Liver (tissue), 9 donors: ENCODE results near the gene HACD2. TPM values are rescaled to one million over a fixed set of nuclear protein-coding genes. Genes with fewer than 3 reads are reported as not detected.

ENCODE experiments used
- DNase-seq: peaks from one replicate; pipeline ENCODE4 v3.0.0-alpha.2; 2017; ENCODE audit warnings: low spot score
- H3K27ac ChIP-seq, 2 donors: one replicate each; pipeline ENCODE4 v1.7.0; 2013; ENCODE audit warnings: inconsistent platforms in 2 of 2, low read length in 2 of 2, control low read depth in 1 of 2, low read depth in 1 of 2, mild to moderate bottlenecking in 1 of 2
- H3K27me3 ChIP-seq, 4 donors: one replicate each; pipeline versions ENCODE4 v1.6.1 to v1.7.0; 2013; ENCODE audit warnings: low read length in 3 of 4, inconsistent platforms in 1 of 4, mild to moderate bottlenecking in 1 of 4, moderate library complexity in 1 of 4; ENCODE audit not compliant: control insufficient read depth in 4 of 4, insufficient read depth in 4 of 4
- H3K36me3 ChIP-seq, 4 donors: one replicate each; pipeline versions ENCODE4 v1.6.1 to v1.7.0; 2013; ENCODE audit warnings: low read length in 3 of 4, mild to moderate bottlenecking in 3 of 4, low read depth in 1 of 4, moderate library complexity in 1 of 4; ENCODE audit not compliant: control insufficient read depth in 4 of 4, insufficient read depth in 3 of 4
- H3K4me1 ChIP-seq, 4 donors: one replicate each; pipeline versions ENCODE4 v1.6.1 to v1.7.0; 2013; ENCODE audit warnings: low read length in 3 of 4, mild to moderate bottlenecking in 3 of 4, moderate library complexity in 1 of 4; ENCODE audit not compliant: control insufficient read depth in 4 of 4, insufficient read depth in 4 of 4
- H3K4me3 ChIP-seq, 3 donors: one replicate each; pipeline versions ENCODE4 v1.6.1 to v1.7.0; 2013; ENCODE audit warnings: low read length in 3 of 3, control low read depth in 1 of 3, low read depth in 1 of 3, mild to moderate bottlenecking in 1 of 3
- H3K9ac ChIP-seq, 2 donors: one replicate each; pipeline ENCODE4 v1.7.0; 2013; ENCODE audit warnings: low read length in 2 of 2, mild to moderate bottlenecking in 2 of 2, moderate library complexity in 2 of 2, control low read depth in 1 of 2, low read depth in 1 of 2
- H3K9me3 ChIP-seq, 4 donors: one replicate each; pipeline versions ENCODE4 v1.6.1 to v1.7.0; 2013; ENCODE audit warnings: low read length in 3 of 4; ENCODE audit not compliant: control insufficient read depth in 4 of 4
- FOXA1 ChIP-seq: IDR thresholded peaks from 2 replicates; pipeline ENCODE4 v1.6.1; 2016; ENCODE audit warnings: antibody characterized with exemption
- FOXA2 ChIP-seq: IDR thresholded peaks from 2 replicates; pipeline ENCODE4 v1.6.1; 2016; ENCODE audit warnings: antibody characterized with exemption
- GABPA ChIP-seq, 2 donors: IDR thresholded peaks in 1 of 2; conservative IDR thresholded peaks in 1 of 2; 2 replicates each; pipeline ENCODE4 v1.6.1; 2016; ENCODE audit warnings: antibody characterized with exemption in 2 of 2, mild to moderate bottlenecking in 1 of 2, moderate library complexity in 1 of 2
- HNF4A ChIP-seq, 2 donors: conservative IDR thresholded peaks; 2 replicates each; pipeline ENCODE4 v1.6.1; 2016; ENCODE audit warnings: antibody characterized with exemption in 2 of 2, mild to moderate bottlenecking in 2 of 2
- HNF4G ChIP-seq: IDR thresholded peaks from 2 replicates; pipeline ENCODE4 v1.6.1; 2016; ENCODE audit warnings: antibody characterized with exemption
- JUND ChIP-seq, 2 donors: IDR thresholded peaks; 2 replicates each; pipeline ENCODE4 v1.6.1; 2016; ENCODE audit warnings: antibody characterized with exemption in 2 of 2
- NR2F2 ChIP-seq: IDR thresholded peaks from 2 replicates; pipeline ENCODE4 v1.6.1; 2016; ENCODE audit warnings: antibody characterized with exemption
- RAD21 ChIP-seq, 2 donors: IDR thresholded peaks; 2 replicates each; pipeline ENCODE4 v1.6.1; 2016; ENCODE audit warnings: antibody characterized with exemption in 2 of 2, mild to moderate bottlenecking in 2 of 2
- RXRA ChIP-seq, 2 donors: IDR thresholded peaks; 2 replicates each; pipeline ENCODE4 v1.6.1; 2017 to 2018; ENCODE audit warnings: antibody characterized with exemption in 2 of 2, mild to moderate bottlenecking in 1 of 2
- SP1 ChIP-seq: IDR thresholded peaks from 2 replicates; pipeline ENCODE4 v1.6.1; 2018; ENCODE audit warnings: antibody characterized with exemption, mild to moderate bottlenecking
- TAF1 ChIP-seq: conservative IDR thresholded peaks from 2 replicates; pipeline ENCODE4 v1.6.1; 2016; ENCODE audit warnings: antibody characterized with exemption, mild to moderate bottlenecking
- YY1 ChIP-seq: IDR thresholded peaks from 2 replicates; pipeline ENCODE4 v1.6.1; 2016; ENCODE audit warnings: antibody characterized with exemption, mild to moderate bottlenecking
- WGBS: extraction: QIAGEN DNeasy Blood & Tissue Kit; methylation state at CpG from one replicate; pipeline ENCODE4 v1.1.7; 2013; 5-methylcytosine and 5-hydroxymethylcytosine counted together
- polyA plus RNA-seq, 2 donors: library from polyadenylated mRNA; stranded (reverse) in 1 of 2; unstranded in 1 of 2; fragments of 200-250 nt in 1 of 2; fragments of >200 nt in 1 of 2; fragmentation: Nextera tagmentation in 1 of 2; extraction: Ambion mirVana in 1 of 2; gene quantifications; one replicate each; pipeline versions ENCODE4 v1.2.1 to v1.2.3, GENCODE V29; 2013 to 2015
- total RNA-seq, 2 donors: library from RNA; depleted of rRNA; stranded (reverse); fragments of >200 nt; gene quantifications; one replicate each; pipeline ENCODE4 v1.2.3, GENCODE V29; 2014
- TF ChIP-seq, protein P1 (sequence below): IDR thresholded peaks from 2 replicates; pipeline ENCODE4 v1.6.1; 2016; ENCODE audit warnings: antibody characterized with exemption
- TF ChIP-seq, protein P2 (sequence below): IDR thresholded peaks from 2 replicates; pipeline ENCODE4 v1.6.1; 2016; ENCODE audit warnings: antibody characterized with exemption
- TF ChIP-seq, protein P3 (sequence below): fragments of 150-350 bp; IDR thresholded peaks from 2 replicates; pipeline ENCODE4 v1.5.1; 2017; ENCODE audit warnings: improper control_type of control experiment, low read depth, low read length; ENCODE audit not compliant: missing input control
- donor health status: healthy.
- donor health status: healthy.
- donor health status: healthy.
- donor health status: healthy.
- donor health status: healthy.

HACD2 gene
- total and polyA plus RNA-seq, 4 donors, result 14.8 to 45.2 (median 25.2) TPM

DNA sequence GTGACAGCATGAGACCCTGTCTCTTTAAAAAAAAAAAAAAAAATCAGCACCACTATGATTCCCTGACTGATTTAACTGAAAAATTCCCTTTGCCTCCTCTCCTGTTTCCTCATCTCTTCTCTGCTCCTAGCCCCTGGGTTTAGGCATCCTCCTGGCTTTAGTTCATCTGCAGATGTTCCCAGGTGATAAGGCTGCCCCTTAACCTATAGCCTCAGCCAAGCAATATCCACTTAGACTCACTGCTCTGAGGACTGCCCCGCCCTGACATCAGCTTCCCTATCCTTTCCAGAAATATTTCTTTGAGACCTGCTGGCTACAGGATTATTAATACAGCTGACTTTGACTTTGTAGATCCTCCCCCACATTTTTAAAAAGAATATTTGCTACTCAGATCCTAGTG lies 39.4 kb upstream of the HACD2 start:
- Histone ChIP-seq H3K4me3 (no peak overlapping the region), H3K9ac (no peak overlapping the region), H3K4me1 (peaks cover 0 to 12% (median 5%) of the 10 kb centered on the region in 4 donors), H3K27me3 (no peaks in the 10 kb centered on the region), H3K36me3 (peaks cover 4 to 40% (median 22%) of the 10 kb centered on the region in 4 donors), H3K27ac (no peak overlapping the region), H3K9me3 (no peaks in the 10 kb centered on the region)
- no peak for TF ChIP-seq FOXA1
- TF ChIP-seq, protein P1, sequence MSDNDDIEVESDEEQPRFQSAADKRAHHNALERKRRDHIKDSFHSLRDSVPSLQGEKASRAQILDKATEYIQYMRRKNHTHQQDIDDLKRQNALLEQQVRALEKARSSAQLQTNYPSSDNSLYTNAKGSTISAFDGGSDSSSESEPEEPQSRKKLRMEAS, result no peak
- TF ChIP-seq RAD21 (IDR thresholded peaks at IDR 0.05), result no peak
- no peak for TF ChIP-seq HNF4A (conservative IDR thresholded peaks at IDR 0.05)
- TF ChIP-seq JUND (IDR thresholded peaks at IDR 0.05), result no peak
- DNase-seq, result no peak
- WGBS, result 87% methylated on average over 1 of the region's 1 CpG

DNA sequence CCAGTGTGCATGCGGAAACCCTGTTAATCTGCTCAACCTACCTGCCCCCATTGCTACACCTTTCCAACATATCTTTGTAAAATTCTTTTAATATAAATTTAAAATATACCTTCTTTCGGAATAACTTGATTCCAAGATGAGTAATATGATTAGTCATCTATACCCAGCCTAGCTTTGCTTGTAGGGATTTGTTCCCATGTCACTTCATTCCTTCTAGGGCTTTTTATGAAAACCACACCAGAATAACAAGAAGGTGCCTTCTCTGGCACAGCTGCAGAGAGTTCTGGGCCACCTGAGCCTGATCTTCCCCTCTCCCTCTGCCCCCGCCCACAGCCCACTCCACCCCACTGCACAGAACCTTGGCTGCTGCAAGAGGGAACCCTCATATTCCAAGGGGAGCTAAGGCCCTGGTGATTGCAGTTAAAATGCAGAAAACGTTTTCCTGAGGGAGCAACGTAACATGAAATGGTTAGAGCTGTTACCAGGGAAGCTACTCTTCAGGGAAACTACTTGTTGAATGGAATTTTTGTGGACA lies 38.6 kb upstream of the HACD2 start:
- Histone ChIP-seq H3K27ac (no peak overlapping the region), H3K36me3 (peaks cover 4 to 36% (median 21%) of the 10 kb centered on the region in 4 donors), H3K27me3 (no peaks in the 10 kb centered on the region), H3K9ac (no peak overlapping the region), H3K4me3 (no peak overlapping the region), H3K9me3 (no peaks in the 10 kb centered on the region), H3K4me1 (peaks cover 0 to 12% (median 8%) of the 10 kb centered on the region in 4 donors)
- no peak for DNase-seq
- WGBS, result 94% methylated on average over 5 of the region's 5 CpGs
- TF ChIP-seq RAD21 (IDR thresholded peaks at IDR 0.05) (no peak), GABPA (IDR thresholded peaks at IDR 0.05 in 1 of 2, conservative IDR thresholded peaks at IDR 0.05 in 1 of 2) (no peak), SP1 (no peak), HNF4A (conservative IDR thresholded peaks at IDR 0.05) (no peak), JUND (IDR thresholded peaks at IDR 0.05) (no peak), TAF1 (no peak), YY1 (no peak), NR2F2 (no peak)
- TF ChIP-seq, protein P2, sequence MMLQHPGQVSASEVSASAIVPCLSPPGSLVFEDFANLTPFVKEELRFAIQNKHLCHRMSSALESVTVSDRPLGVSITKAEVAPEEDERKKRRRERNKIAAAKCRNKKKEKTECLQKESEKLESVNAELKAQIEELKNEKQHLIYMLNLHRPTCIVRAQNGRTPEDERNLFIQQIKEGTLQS, result no peak
- TF ChIP-seq, protein P3, sequence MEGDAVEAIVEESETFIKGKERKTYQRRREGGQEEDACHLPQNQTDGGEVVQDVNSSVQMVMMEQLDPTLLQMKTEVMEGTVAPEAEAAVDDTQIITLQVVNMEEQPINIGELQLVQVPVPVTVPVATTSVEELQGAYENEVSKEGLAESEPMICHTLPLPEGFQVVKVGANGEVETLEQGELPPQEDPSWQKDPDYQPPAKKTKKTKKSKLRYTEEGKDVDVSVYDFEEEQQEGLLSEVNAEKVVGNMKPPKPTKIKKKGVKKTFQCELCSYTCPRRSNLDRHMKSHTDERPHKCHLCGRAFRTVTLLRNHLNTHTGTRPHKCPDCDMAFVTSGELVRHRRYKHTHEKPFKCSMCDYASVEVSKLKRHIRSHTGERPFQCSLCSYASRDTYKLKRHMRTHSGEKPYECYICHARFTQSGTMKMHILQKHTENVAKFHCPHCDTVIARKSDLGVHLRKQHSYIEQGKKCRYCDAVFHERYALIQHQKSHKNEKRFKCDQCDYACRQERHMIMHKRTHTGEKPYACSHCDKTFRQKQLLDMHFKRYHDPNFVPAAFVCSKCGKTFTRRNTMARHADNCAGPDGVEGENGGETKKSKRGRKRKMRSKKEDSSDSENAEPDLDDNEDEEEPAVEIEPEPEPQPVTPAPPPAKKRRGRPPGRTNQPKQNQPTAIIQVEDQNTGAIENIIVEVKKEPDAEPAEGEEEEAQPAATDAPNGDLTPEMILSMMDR, result no peak
- TF ChIP-seq, protein P1, result no peak

DNA sequence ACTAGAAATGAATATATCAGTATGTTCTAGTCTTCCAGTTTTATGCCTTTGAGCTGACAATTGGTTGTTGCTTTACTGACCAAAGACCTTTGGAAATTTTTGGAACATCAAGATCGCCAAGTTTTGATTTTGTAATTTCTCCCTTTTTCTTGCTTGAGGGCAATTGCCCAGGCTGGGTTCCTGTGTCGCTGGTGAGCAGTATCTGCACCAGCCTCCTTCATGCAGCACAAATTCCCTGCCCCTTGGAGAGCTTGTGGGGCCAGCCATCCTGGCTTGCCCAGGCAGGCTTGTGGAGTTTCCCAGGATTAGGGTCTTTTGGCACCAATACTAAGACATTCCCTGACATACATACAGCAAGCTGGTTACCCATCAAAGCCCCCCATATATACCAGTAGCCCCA lies 37.9 kb upstream of the HACD2 start:
- 67% methylated on average over 2 of the region's 2 CpGs for WGBS
- H3K4me1 ChIP-seq, result peaks cover 0 to 18% (median 11%) of the 10 kb centered on the region in 4 donors
- no peaks in the 10 kb centered on the region for H3K9me3 ChIP-seq
- H3K36me3 ChIP-seq, result peaks cover 4 to 39% (median 25%) of the 10 kb centered on the region in 4 donors
- no peak overlapping the region for H3K27ac ChIP-seq
- TF ChIP-seq FOXA1 (no peak), HNF4A (conservative IDR thresholded peaks at IDR 0.05) (no peak), FOXA2 (no peak), SP1 (no peak), NR2F2 (no peak), RXRA (IDR thresholded peaks at IDR 0.05) (no peak), HNF4G (no peak)
- TF ChIP-seq, protein P3, result no peak
- no peak for DNase-seq
- no peak overlapping the region for H3K4me3 ChIP-seq
- H3K27me3 ChIP-seq, result no peaks in the 10 kb centered on the region
- no peak overlapping the region for H3K9ac ChIP-seq
